Measurements from ENCODE around the gene DDC. TPM values are rescaled to one million over a fixed set of nuclear protein-coding genes. Genes with fewer than 3 reads are reported as not detected.
"Not testable (repeated sequence)": the region's sequence is repeated elsewhere in the genome, so short reads cannot be mapped to it uniquely, and the experiment has no call there.

DDC gene
- total and polyA plus RNA-seq, 2 donors (not counting 1 experiment from before 2014, with no cell fraction given) = not detected

GRCh38 chr7:50528266-50529092 lies 36.7 kb downstream of the DDC start:
- Histone ChIP-seq H2AFZ (ENCODE audit: insufficient read depth, low read depth, low read length, poor library complexity, severe bottlenecking) (no peak overlapping the region), H3K4me1 (ENCODE audit: control insufficient read depth in 2 of 2, insufficient read depth in 2 of 2, low read length in 2 of 2) (no peaks in the 10 kb centered on the region), H3K4me2 (replicated peaks; ENCODE audit: low read depth, low read length, poor library complexity, severe bottlenecking) (no peak overlapping the region), H3K4me3 (ENCODE audit: control extremely low read depth in 1 of 5, extremely low read depth in 1 of 5, insufficient read depth in 1 of 5, low read depth in 2 of 5, low read length in 4 of 5) (no peak overlapping the region), H3K9ac (ENCODE audit: low read length) (no peak overlapping the region), H4K20me1 (ENCODE audit: control insufficient read depth, insufficient read depth, low read length, poor library complexity, severe bottlenecking) (no peaks in the 10 kb centered on the region), H3K36me3 (replicated peaks in 1 of 2; ENCODE audit: control extremely low read depth in 1 of 2, control insufficient read depth in 1 of 2, extremely low read depth in 1 of 2, insufficient read depth in 2 of 2, low read length in 1 of 2) (no peaks in the 10 kb centered on the region), H3K79me2 (ENCODE audit: control insufficient read depth, insufficient read depth, low read length) (no peaks in the 10 kb centered on the region), H3K27me3 (replicated peaks in 1 of 4; ENCODE audit: control extremely low read depth in 1 of 4, control insufficient read depth in 3 of 4, insufficient read depth in 4 of 4, low read length in 3 of 4) (no peaks in the 10 kb centered on the region), H3K27ac (ENCODE audit: low read length in 2 of 2) (no peak overlapping the region), H3K9me3 (ENCODE audit: control extremely low read depth in 1 of 3, control insufficient read depth in 2 of 3, insufficient read depth in 1 of 3, low read length in 2 of 3) (no peaks in the 10 kb centered on the region)
- 80% methylated on average over 7 of the region's 11 CpGs for WGBS (ENCODE audit: insufficient coverage)
- ChIA-PET CTCF (no interaction called here), POLR2A (no interaction called here)
- ATAC-seq (ENCODE audit: low read depth) = no peak
- no peaks in the 10 kb centered on the region for H3K9me3 Mint-ChIP-seq (ENCODE audit: insufficient read depth)
- DNase-seq = no peak
- peaks cover 23% of the 10 kb centered on the region for H3K27me3 Mint-ChIP-seq
- H3K4me1 Mint-ChIP-seq = no peaks in the 10 kb centered on the region
- TF ChIP-seq CTCF (IDR thresholded peaks at IDR 0.05) (no peak), EZH2 (IDR thresholded peaks at IDR 0.05; ENCODE audit: borderline replicate concordance, insufficient read depth, low read depth, low read length, poor library complexity, severe bottlenecking) (no peak)
- H3K27ac Mint-ChIP-seq = no peak overlapping the region
- no peak overlapping the region for H3K4me3 Mint-ChIP-seq
- intact Hi-C loops (cut with micrococcal nuclease) = no loop called here

GRCh38 chr7:50519350-50519749 lies 45.9 kb downstream of the DDC start:
- H3K27ac ChIP-seq (ENCODE audit: low read length in 2 of 2); intact Hi-C loops (cut with micrococcal nuclease); H2AFZ ChIP-seq (ENCODE audit: insufficient read depth, low read depth, low read length, poor library complexity, severe bottlenecking); H3K27me3 ChIP-seq (replicated peaks in 1 of 4; ENCODE audit: control extremely low read depth in 1 of 4, control insufficient read depth in 3 of 4, insufficient read depth in 4 of 4, low read length in 3 of 4); POLR2A ChIA-PET; H3K4me1 ChIP-seq (ENCODE audit: control insufficient read depth in 2 of 2, insufficient read depth in 2 of 2, low read length in 2 of 2); H4K20me1 ChIP-seq (ENCODE audit: control insufficient read depth, insufficient read depth, low read length, poor library complexity, severe bottlenecking); H3K27ac Mint-ChIP-seq; H3K79me2 ChIP-seq (ENCODE audit: control insufficient read depth, insufficient read depth, low read length); H3K36me3 ChIP-seq (replicated peaks in 1 of 2; ENCODE audit: control extremely low read depth in 1 of 2, control insufficient read depth in 1 of 2, extremely low read depth in 1 of 2, insufficient read depth in 2 of 2, low read length in 1 of 2); H3K9ac ChIP-seq (ENCODE audit: low read length); ATAC-seq (ENCODE audit: low read depth); H3K4me1 Mint-ChIP-seq; H3K4me3 Mint-ChIP-seq; DNase-seq; CTCF ChIA-PET; H3K4me3 ChIP-seq (ENCODE audit: control extremely low read depth in 1 of 5, extremely low read depth in 1 of 5, insufficient read depth in 1 of 5, low read depth in 2 of 5, low read length in 4 of 5); H3K4me2 ChIP-seq (replicated peaks; ENCODE audit: low read depth, low read length, poor library complexity, severe bottlenecking); H3K9me3 ChIP-seq (ENCODE audit: control extremely low read depth in 1 of 3, control insufficient read depth in 2 of 3, insufficient read depth in 1 of 3, low read length in 2 of 3): not testable (repeated sequence)
- Mint-ChIP-seq H3K27me3 (peaks cover 38% of the 10 kb centered on the region), H3K9me3 (ENCODE audit: insufficient read depth) (peaks cover 12% of the 10 kb centered on the region)
- WGBS (ENCODE audit: insufficient coverage) = 100% methylated on average over 1 of the region's 3 CpGs
